Measurements from ENCODE around the gene ARSH.

ARSH gene

GRCh38 chrX:3076416-3076991 lies 70.2 kb downstream of the ARSH start:
- H3K4me3 ChIP-seq (ENCODE audit: low read depth in 1 of 2, low read length in 2 of 2) = no peak overlapping the region
- H3K4me1 ChIP-seq (ENCODE audit: control insufficient read depth in 1 of 2, insufficient read depth in 2 of 2, low read length in 2 of 2) = no peaks in the 10 kb centered on the region
- H3K27me3 ChIP-seq (ENCODE audit: control insufficient read depth in 1 of 2, insufficient read depth in 2 of 2, low read length in 2 of 2) = no peaks in the 10 kb centered on the region
- H3K27ac ChIP-seq (ENCODE audit: low read depth, low read length) = no peak overlapping the region
- no peaks in the 10 kb centered on the region for H3K36me3 ChIP-seq (ENCODE audit: control insufficient read depth in 1 of 2, insufficient read depth in 2 of 2, low read length in 2 of 2)
- H3K9ac ChIP-seq (ENCODE audit: low read depth in 1 of 2, low read length in 2 of 2) = no peak overlapping the region
- no peaks in the 10 kb centered on the region for H3K9me3 ChIP-seq (ENCODE audit: control insufficient read depth in 1 of 2, low read length in 2 of 2)

All from duodenal mucosa (tissue), 2 donors.